Natural killer cell (primary cell): Measurements from ENCODE around the gene KYNU. TPM values are rescaled to one million over a fixed set of nuclear protein-coding genes. Genes with fewer than 3 reads are reported as not detected.

Source experiments
- ATAC-seq, 3 donors: fragments of 150-1000 bp in 2 of 3; fragments of 200-7000 bp in 1 of 3; cut with Tn5 transposase; 1 replicate in 1 of 3; 2 replicates in 2 of 3; pipeline ENCODE4 v1.10.0; 2021; ENCODE audit warnings: mild to moderate bottlenecking in 2 of 3, moderate library complexity in 2 of 3
- DNase-seq, 2 donors: peaks; one replicate each; pipeline versions ENCODE4 v3.0.0 to v3.0.0-alpha.2; 2013 to 2021; ENCODE audit warnings: mixed read lengths in 1 of 2
- H3K27ac ChIP-seq: one replicate; pipeline ENCODE4 v1.5.1; 2013; ENCODE audit warnings: mild to moderate bottlenecking, low read length
- H3K27me3 ChIP-seq: one replicate; pipeline ENCODE4 v1.6.1; 2013; ENCODE audit warnings: low read length; ENCODE audit not compliant: control insufficient read depth, insufficient read depth
- H3K36me3 ChIP-seq: one replicate; pipeline ENCODE4 v1.6.1; 2013; ENCODE audit warnings: low read length; ENCODE audit not compliant: control insufficient read depth, insufficient read depth
- H3K4me1 ChIP-seq: one replicate; pipeline ENCODE4 v1.6.1; 2013; ENCODE audit warnings: low read length; ENCODE audit not compliant: control insufficient read depth, insufficient read depth
- H3K4me3 ChIP-seq: one replicate; pipeline ENCODE4 v1.5.1; 2013; ENCODE audit warnings: low read length
- H3K9me3 ChIP-seq: one replicate; pipeline ENCODE4 v1.6.1; 2013; ENCODE audit warnings: low read length; ENCODE audit not compliant: control insufficient read depth, insufficient read depth
- H3K27ac Mint-ChIP-seq, 2 donors: one replicate each; pipeline ENCODE4 v1.8.0; 2022; ENCODE audit warnings: mild to moderate bottlenecking in 2 of 2, mixed read lengths in 2 of 2, moderate library complexity in 1 of 2
- H3K27me3 Mint-ChIP-seq, 2 donors: one replicate each; pipeline ENCODE4 v1.8.0; 2022; ENCODE audit warnings: low read depth in 2 of 2, mixed read lengths in 2 of 2
- H3K36me3 Mint-ChIP-seq: one replicate; pipeline ENCODE4 v1.8.0; 2022; ENCODE audit warnings: mixed read lengths
- H3K4me1 Mint-ChIP-seq, 2 donors: one replicate each; pipeline ENCODE4 v1.8.0; 2022; ENCODE audit warnings: mixed read lengths in 2 of 2
- H3K4me3 Mint-ChIP-seq: one replicate; pipeline ENCODE4 v1.8.0; 2022; ENCODE audit warnings: mild to moderate bottlenecking, moderate library complexity, mixed read lengths
- H3K9me3 Mint-ChIP-seq, 2 donors: one replicate each; pipeline ENCODE4 v1.8.0; 2022; ENCODE audit warnings: mixed read lengths in 2 of 2
- WGBS: methylation state at CpG from one replicate; pipeline ENCODE4 v1.1.7; 2013; ENCODE audit warnings: missing lambda C conversion rate; ENCODE audit not compliant: insufficient coverage; 5-methylcytosine and 5-hydroxymethylcytosine counted together
- intact Hi-C: fragments of 100-400 bp; cut with micrococcal nuclease; formaldehyde crosslinking; loops from one replicate; pipeline ENCODE4 v1.14.2; 2022
- total RNA-seq, 4 donors: library from RNA; stranded (reverse); fragments of 120-200 nt in 1 of 4; gene quantifications; one replicate each; pipeline versions ENCODE4 v1.2.3 to v1.2.4, GENCODE V29; 2013 to 2022
- TF ChIP-seq, protein P1 (sequence below): fragments of 200-600 bp; IDR thresholded peaks from one replicate; pipeline ENCODE4 v1.8.0; 2022; ENCODE audit warnings: antibody characterized with exemption

KYNU gene
- total RNA-seq, 3 donors from 2014 or later (not counting 1 experiment from before 2014, with no cell fraction given), result 0.82 to 3.6 (median 3.3) TPM

GRCh38 chr2:142842369-142842768, 35.1 kb upstream of the KYNU start:
- no peak overlapping the region for H3K4me3 ChIP-seq
- WGBS, result 100% methylated on average over 1 of the region's 1 CpG
- intact Hi-C loops, result no loop called here
- no peak overlapping the region for H3K27ac ChIP-seq
- Mint-ChIP-seq H3K27ac (no peak overlapping the region), H3K9me3 (peaks cover 0 to 2% of the 10 kb centered on the region in 2 donors), H3K27me3 (peaks cover 0 to 3% of the 10 kb centered on the region in 2 donors), H3K36me3 (no peaks in the 10 kb centered on the region), H3K4me3 (no peak overlapping the region), H3K4me1 (no peaks in the 10 kb centered on the region)
- no peak for DNase-seq
- no peak for ATAC-seq
- H3K36me3 ChIP-seq, result no peaks in the 10 kb centered on the region
- no peaks in the 10 kb centered on the region for H3K4me1 ChIP-seq
- no peaks in the 10 kb centered on the region for H3K27me3 ChIP-seq
- TF ChIP-seq, protein P1, sequence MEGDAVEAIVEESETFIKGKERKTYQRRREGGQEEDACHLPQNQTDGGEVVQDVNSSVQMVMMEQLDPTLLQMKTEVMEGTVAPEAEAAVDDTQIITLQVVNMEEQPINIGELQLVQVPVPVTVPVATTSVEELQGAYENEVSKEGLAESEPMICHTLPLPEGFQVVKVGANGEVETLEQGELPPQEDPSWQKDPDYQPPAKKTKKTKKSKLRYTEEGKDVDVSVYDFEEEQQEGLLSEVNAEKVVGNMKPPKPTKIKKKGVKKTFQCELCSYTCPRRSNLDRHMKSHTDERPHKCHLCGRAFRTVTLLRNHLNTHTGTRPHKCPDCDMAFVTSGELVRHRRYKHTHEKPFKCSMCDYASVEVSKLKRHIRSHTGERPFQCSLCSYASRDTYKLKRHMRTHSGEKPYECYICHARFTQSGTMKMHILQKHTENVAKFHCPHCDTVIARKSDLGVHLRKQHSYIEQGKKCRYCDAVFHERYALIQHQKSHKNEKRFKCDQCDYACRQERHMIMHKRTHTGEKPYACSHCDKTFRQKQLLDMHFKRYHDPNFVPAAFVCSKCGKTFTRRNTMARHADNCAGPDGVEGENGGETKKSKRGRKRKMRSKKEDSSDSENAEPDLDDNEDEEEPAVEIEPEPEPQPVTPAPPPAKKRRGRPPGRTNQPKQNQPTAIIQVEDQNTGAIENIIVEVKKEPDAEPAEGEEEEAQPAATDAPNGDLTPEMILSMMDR, result no peak
- H3K9me3 ChIP-seq, result no peaks in the 10 kb centered on the region

DNA sequence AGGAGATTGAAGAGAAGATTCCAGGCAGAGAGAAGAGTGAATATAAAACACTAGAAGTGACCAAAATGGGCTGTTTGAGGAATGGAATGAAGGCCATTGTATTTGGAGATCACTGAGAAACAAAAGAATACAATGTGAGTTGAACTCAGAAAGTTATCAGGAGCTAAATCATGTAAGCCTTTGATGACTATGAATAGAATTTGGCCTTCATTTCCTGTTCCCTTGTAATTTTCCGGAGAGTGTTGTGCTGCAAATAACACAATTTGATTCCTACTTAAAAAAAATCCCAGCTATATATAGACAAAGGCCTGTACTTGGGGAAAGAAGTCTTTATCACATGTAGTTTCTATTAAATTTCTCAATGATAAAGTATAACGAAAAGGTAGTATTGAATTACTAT, 33.7 kb upstream of the KYNU start:
- H3K4me3 ChIP-seq, result no peak overlapping the region
- Mint-ChIP-seq H3K4me1 (no peaks in the 10 kb centered on the region), H3K4me3 (no peak overlapping the region), H3K9me3 (peaks cover 0 to 2% of the 10 kb centered on the region in 2 donors), H3K36me3 (no peaks in the 10 kb centered on the region), H3K27ac (no peak overlapping the region), H3K27me3 (peaks cover 0 to 5% of the 10 kb centered on the region in 2 donors)
- no peak for ATAC-seq
- no peaks in the 10 kb centered on the region for H3K4me1 ChIP-seq
- intact Hi-C loops, result no loop called here
- no peaks in the 10 kb centered on the region for H3K9me3 ChIP-seq
- WGBS, result 0% methylated on average over 1 of the region's 2 CpGs
- no peaks in the 10 kb centered on the region for H3K36me3 ChIP-seq
- no peaks in the 10 kb centered on the region for H3K27me3 ChIP-seq
- H3K27ac ChIP-seq, result no peak overlapping the region
- TF ChIP-seq, protein P1, result no peak
- no peak for DNase-seq

DNA sequence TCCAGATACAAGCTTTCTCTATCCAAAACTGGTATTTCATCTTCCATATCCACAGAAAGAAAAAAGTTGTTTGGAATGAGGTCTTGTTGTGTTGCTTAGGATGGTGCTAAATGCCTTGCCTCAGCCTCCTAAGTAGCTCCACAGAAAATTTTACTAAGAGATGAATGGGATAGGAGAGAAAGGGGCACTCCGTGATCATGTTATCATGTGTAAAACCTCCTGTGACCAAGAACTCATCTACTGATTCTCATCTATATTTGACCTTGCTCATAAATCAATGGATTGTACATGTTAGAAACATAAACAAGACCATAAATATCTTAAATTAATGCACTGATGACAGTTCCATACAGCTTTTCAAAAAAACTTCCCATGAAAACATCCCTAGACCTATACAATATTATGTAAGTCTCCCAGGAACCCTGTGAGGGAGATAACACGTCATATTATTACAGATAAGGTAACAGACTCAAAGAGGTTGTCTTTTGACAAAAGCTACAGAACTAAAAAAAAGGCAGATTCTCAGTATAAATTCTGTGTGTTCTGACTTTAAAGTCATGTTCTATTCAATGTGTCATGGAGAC, 29.3 kb upstream of the KYNU start:
- Histone ChIP-seq H3K27me3 (no peaks in the 10 kb centered on the region), H3K9me3 (no peaks in the 10 kb centered on the region), H3K4me3 (no peak overlapping the region), H3K4me1 (no peaks in the 10 kb centered on the region), H3K27ac (no peak overlapping the region), H3K36me3 (no peaks in the 10 kb centered on the region)
- ATAC-seq, result no peak
- Mint-ChIP-seq H3K27me3 (peaks cover 0 to 5% of the 10 kb centered on the region in 2 donors), H3K4me1 (no peaks in the 10 kb centered on the region), H3K27ac (no peak overlapping the region), H3K36me3 (no peaks in the 10 kb centered on the region), H3K9me3 (peaks cover 0 to 2% of the 10 kb centered on the region in 2 donors), H3K4me3 (no peak overlapping the region)
- WGBS, result 93% methylated on average over 2 of the region's 2 CpGs
- intact Hi-C loops, result no loop called here
- TF ChIP-seq, protein P1, result no peak
- no peak for DNase-seq

GRCh38 chr2:142849820-142850219, 27.6 kb upstream of the KYNU start:
- TF ChIP-seq, protein P1, result no peak
- no peaks in the 10 kb centered on the region for H3K27me3 ChIP-seq
- WGBS, result 82% methylated on average over 3 of the region's 3 CpGs
- no peak for DNase-seq
- Mint-ChIP-seq H3K27me3 (peaks cover 0 to 7% of the 10 kb centered on the region in 2 donors), H3K27ac (no peak overlapping the region), H3K36me3 (no peaks in the 10 kb centered on the region), H3K9me3 (peaks cover 0 to 2% of the 10 kb centered on the region in 2 donors), H3K4me1 (no peaks in the 10 kb centered on the region), H3K4me3 (no peak overlapping the region)
- H3K4me1 ChIP-seq, result no peaks in the 10 kb centered on the region
- intact Hi-C loops, result no loop called here
- H3K4me3 ChIP-seq, result no peak overlapping the region
- no peaks in the 10 kb centered on the region for H3K36me3 ChIP-seq
- no peak overlapping the region for H3K27ac ChIP-seq
- ATAC-seq, result no peak
- H3K9me3 ChIP-seq, result no peaks in the 10 kb centered on the region
